GM21619 (cell line): Measurements from ENCODE around the gene TGIF2.
"Not testable (repeated sequence)": the region's sequence is repeated elsewhere in the genome, so short reads cannot be mapped to it uniquely, and the experiment has no call there.

Experiments
- ATAC-seq: cut with Tn5 transposase; IDR thresholded peaks from one replicate; pipeline ENCODE4 v1.9.1; 2021; ENCODE audit not compliant: unreplicated experiment

Gene TGIF2

GRCh38 chr20:36576081-36576445 is 2.7 kb downstream of the TGIF2 start:
- ATAC-seq = no peak

GRCh38 chr20:36578356-36579041 is 5.1 kb downstream of the TGIF2 start:
- ATAC-seq = no peak

GRCh38 chr20:36579996-36580545 is 6.7 kb downstream of the TGIF2 start:
- ATAC-seq = no peak

GRCh38 chr20:36582322-36582721 is 8.9 kb downstream of the TGIF2 start:
- no peak for ATAC-seq

GRCh38 chr20:36582821-36583220 is 9.4 kb downstream of the TGIF2 start:
- no peak for ATAC-seq

- no peak for ATAC-seq
These were observed 10.7 kb downstream of the TGIF2 start for GRCh38 chr20:36584018-36584481.

GRCh38 chr20:36585410-36586125 is 12.2 kb downstream of the TGIF2 start:
- ATAC-seq = no peak

- ATAC-seq = no peak
These were observed 14.1 kb downstream of the TGIF2 start for GRCh38 chr20:36587388-36588070.

GRCh38 chr20:36591281-36591680 is 17.9 kb downstream of the TGIF2 start:
- ATAC-seq = no peak

GRCh38 chr20:36591854-36592641 is 18.7 kb downstream of the TGIF2 start:
- no peak for ATAC-seq

- ATAC-seq = no peak
These were observed 20.0 kb downstream of the TGIF2 start for GRCh38 chr20:36593347-36593929.

- ATAC-seq = no peak
These were observed 26.5 kb downstream of the TGIF2 start for GRCh38 chr20:36599912-36600345.

GRCh38 chr20:36601540-36601939 is 28.1 kb downstream of the TGIF2 start:
- ATAC-seq = no peak

GRCh38 chr20:36604952-36605398 is 31.6 kb downstream of the TGIF2 start:
- ATAC-seq = peak; percentile 35

- ATAC-seq = peak; percentile 76
These were observed 32.2 kb downstream of the TGIF2 start, which contains the start of gene RAB5IF for GRCh38 chr20:36605399-36606157. TSS of gene RAB5IF (plus strand) at chr20:36605779. CDS start at chr20:36605952, 173 bp downstream.

GRCh38 chr20:36606158-36607066 is 33.0 kb downstream of the TGIF2 start:
- ATAC-seq = no peak

- no peak for ATAC-seq
These were observed 34.4 kb downstream of the TGIF2 start for GRCh38 chr20:36607586-36608387.

- ATAC-seq = not testable (repeated sequence)
These were observed 35.0 kb downstream of the TGIF2 start for GRCh38 chr20:36608388-36608728.
